Hepatocyte (in vitro differentiated cells): Measurements from ENCODE around the gene WNK1.

Experiments
- EZH2 ChIP-seq: fragments of 200-600 bp; sonication (generic); IDR thresholded peaks from 2 replicates; pipeline ENCODE4 v1.6.1; 2016; ENCODE audit warnings: antibody characterized with exemption, mild to moderate bottlenecking, borderline replicate concordance
- TF ChIP-seq, protein P1 (sequence below): fragments of 200-600 bp; sonication (generic); IDR thresholded peaks from 2 replicates; pipeline ENCODE4 v1.5.1; 2016; ENCODE audit warnings: antibody characterized with exemption, mild to moderate bottlenecking; ENCODE audit not compliant: poor library complexity

DNA sequence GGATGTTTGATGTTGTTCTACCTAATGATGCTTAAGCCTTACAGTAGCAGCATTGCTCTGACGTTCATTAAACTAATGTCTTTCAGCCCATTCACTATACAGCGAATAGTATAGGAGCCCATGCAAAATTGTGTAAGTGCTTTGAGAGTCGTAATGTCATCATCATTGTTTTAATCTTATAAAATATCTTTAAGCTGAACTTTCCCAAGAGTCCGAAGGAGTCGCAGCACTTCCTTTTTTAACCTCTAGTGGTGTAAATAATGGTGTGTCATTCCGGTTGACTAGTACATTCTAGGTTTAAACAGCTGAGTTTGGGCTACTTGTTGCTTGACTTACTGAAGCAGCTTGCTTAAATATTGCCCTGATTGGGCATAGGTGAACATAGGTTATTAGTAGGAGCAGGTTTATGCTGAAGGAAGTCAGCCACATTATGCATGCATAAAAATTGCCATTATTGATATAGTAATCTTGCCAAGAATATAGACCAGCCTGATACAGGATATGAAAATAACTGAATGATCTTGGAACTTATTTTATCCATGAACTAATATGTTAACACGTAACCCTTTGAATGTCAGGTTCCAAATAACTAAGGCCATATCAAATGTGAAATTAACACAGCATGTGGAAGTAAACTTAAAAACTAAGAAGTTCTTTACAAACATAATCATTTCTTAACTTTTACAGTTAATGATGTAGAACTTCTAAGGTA lies 2.6 kb downstream of the WNK1 start:
- TF ChIP-seq, protein P1, sequence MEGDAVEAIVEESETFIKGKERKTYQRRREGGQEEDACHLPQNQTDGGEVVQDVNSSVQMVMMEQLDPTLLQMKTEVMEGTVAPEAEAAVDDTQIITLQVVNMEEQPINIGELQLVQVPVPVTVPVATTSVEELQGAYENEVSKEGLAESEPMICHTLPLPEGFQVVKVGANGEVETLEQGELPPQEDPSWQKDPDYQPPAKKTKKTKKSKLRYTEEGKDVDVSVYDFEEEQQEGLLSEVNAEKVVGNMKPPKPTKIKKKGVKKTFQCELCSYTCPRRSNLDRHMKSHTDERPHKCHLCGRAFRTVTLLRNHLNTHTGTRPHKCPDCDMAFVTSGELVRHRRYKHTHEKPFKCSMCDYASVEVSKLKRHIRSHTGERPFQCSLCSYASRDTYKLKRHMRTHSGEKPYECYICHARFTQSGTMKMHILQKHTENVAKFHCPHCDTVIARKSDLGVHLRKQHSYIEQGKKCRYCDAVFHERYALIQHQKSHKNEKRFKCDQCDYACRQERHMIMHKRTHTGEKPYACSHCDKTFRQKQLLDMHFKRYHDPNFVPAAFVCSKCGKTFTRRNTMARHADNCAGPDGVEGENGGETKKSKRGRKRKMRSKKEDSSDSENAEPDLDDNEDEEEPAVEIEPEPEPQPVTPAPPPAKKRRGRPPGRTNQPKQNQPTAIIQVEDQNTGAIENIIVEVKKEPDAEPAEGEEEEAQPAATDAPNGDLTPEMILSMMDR, result peak; percentile 41
- no peak for TF ChIP-seq EZH2
